ENCODE measurements around the gene EPHB2. TPM values are rescaled to one million over a fixed set of nuclear protein-coding genes. Genes with fewer than 3 reads are reported as not detected.

EPHB2 gene
- total RNA-seq, 5 donors from 2014 or later (not counting 1 experiment from before 2014, with no cell fraction given): 0.06 to 0.20 (median 0.12) TPM; not detected in 2

DNA sequence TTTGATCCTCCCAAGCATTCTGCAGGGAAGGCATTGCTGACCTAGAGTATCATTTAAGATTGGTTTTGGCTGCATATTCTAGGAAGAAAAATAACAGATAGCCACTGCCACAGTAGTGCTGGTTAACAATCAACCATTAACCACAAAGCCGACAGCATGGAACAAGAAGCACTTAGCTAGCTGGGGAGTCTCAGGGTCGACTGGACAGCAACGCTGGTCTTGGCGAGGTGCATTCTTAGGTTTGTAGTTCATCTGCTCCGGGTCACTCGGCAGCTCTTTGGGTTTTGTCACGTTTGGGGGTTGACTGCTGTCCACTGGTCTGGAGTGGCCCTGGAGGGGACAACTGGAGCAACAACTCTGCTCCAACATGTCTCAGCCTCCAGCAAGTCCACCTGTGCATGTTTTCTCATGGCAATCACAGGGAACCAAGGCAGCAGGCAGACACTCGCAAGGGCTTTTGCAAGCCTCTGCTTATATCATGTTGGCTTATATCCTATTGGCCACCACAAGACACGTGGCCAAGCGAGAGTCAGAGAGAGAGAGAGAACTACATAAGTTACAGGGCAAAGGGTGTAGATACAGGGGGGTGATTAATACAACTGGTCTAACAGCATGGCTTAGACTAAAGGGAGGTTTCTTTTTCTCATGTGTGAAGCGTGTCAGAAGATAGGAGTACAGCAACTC lies 162.5 kb downstream of the EPHB2 start:
- CTCF ChIA-PET: no interaction called here
- Mint-ChIP-seq H3K4me1 (no peaks in the 10 kb centered on the region), H3K36me3 (no peaks in the 10 kb centered on the region), H3K9me3 (no peaks in the 10 kb centered on the region), H3K27me3 (peaks cover 3 to 9% of the 10 kb centered on the region in 2 donors), H3K4me3 (no peak overlapping the region), H3K27ac (no peak overlapping the region)
- Histone ChIP-seq H3K4me1 (ENCODE audit: control insufficient read depth in 1 of 2, extremely low read depth in 1 of 2, insufficient read depth in 2 of 2, low read length in 2 of 2) (no peaks in the 10 kb centered on the region), H3K27ac (ENCODE audit: low read length) (no peak overlapping the region), H3K4me3 (ENCODE audit: control insufficient read depth in 1 of 2, extremely low read depth in 1 of 2, low read length in 1 of 2) (no peak overlapping the region), H3K9me3 (no peaks in the 10 kb centered on the region), H3K36me3 (ENCODE audit: control insufficient read depth in 2 of 2, extremely low read depth in 1 of 2, insufficient read depth in 1 of 2, low read length in 1 of 2) (no peaks in the 10 kb centered on the region), H3K27me3 (replicated peaks in 1 of 2; ENCODE audit: control insufficient read depth in 2 of 2, extremely low read depth in 1 of 2, insufficient read depth in 2 of 2, low read length in 1 of 2) (peaks cover 0 to 22% of the 10 kb centered on the region in 2 experiments)
- WGBS (ENCODE audit: insufficient coverage): 77% methylated on average over 4 of the region's 11 CpGs
- POLR2A ChIA-PET: no interaction called here
- DNase-seq: no peak
- no peak for ATAC-seq (replicated peaks in 1 of 4)

DNA sequence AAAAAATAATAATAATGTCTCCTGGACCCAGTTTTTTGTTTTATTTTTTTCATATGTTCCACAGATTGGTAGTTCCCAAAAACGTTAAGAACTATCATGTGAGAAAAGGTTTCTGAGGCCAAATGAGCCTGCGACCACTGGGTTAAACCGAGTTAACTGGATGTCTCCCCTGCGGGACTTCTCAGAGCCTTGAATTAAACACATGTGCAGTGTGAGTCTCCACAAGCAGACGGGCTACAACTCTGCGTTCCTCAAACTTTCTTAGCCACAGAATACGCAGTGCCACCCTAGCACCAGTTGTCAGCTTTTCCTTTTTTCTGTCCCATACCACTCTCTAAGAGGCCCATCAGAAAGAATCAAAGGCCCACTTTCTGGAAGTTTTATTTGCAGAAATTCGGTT lies 164.1 kb downstream of the EPHB2 start:
- no peak for ATAC-seq (replicated peaks in 1 of 4)
- H3K9me3 Mint-ChIP-seq: no peaks in the 10 kb centered on the region
- no peak overlapping the region for H3K27ac Mint-ChIP-seq
- no peaks in the 10 kb centered on the region for H3K4me1 ChIP-seq (ENCODE audit: control insufficient read depth in 1 of 2, extremely low read depth in 1 of 2, insufficient read depth in 2 of 2, low read length in 2 of 2)
- POLR2A ChIA-PET: no interaction called here
- WGBS (ENCODE audit: insufficient coverage): 84% methylated on average over 8 of the region's 8 CpGs
- H3K27ac ChIP-seq (ENCODE audit: low read length): no peak overlapping the region
- no peaks in the 10 kb centered on the region for H3K9me3 ChIP-seq
- H3K27me3 Mint-ChIP-seq: peaks cover 3 to 6% of the 10 kb centered on the region in 2 donors
- H3K4me1 Mint-ChIP-seq: no peaks in the 10 kb centered on the region
- no peak for DNase-seq
- peaks cover 0 to 27% of the 10 kb centered on the region in 2 experiments for H3K27me3 ChIP-seq (replicated peaks in 1 of 2; ENCODE audit: control insufficient read depth in 2 of 2, extremely low read depth in 1 of 2, insufficient read depth in 2 of 2, low read length in 1 of 2)
- no peaks in the 10 kb centered on the region for H3K36me3 Mint-ChIP-seq
- no peaks in the 10 kb centered on the region for H3K36me3 ChIP-seq (ENCODE audit: control insufficient read depth in 2 of 2, extremely low read depth in 1 of 2, insufficient read depth in 1 of 2, low read length in 1 of 2)
- no peak overlapping the region for H3K4me3 ChIP-seq (ENCODE audit: control insufficient read depth in 1 of 2, extremely low read depth in 1 of 2, low read length in 1 of 2)
- CTCF ChIA-PET: no interaction called here
- no peak overlapping the region for H3K4me3 Mint-ChIP-seq

DNA sequence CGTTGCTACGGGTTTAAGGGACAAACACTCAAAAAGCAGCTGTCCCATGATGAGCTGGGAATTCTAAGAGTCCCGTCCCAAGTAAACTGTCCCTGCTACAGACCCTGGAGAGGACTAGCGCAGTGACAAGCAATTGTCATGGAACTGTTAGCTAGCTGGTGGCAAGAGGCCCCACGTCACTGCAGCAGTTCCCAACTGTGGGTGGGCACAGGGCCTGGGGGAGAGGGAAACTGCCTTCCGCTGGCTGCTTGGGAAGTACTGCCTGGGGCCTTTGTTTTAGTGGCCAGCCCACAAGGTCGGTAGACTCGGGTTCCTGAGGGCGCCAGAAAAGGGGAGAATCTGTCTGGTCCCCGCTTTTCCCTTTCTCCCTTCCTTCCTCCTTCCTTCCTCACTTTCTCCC lies 164.6 kb downstream of the EPHB2 start:
- H3K36me3 ChIP-seq (ENCODE audit: control insufficient read depth in 2 of 2, extremely low read depth in 1 of 2, insufficient read depth in 1 of 2, low read length in 1 of 2): no peaks in the 10 kb centered on the region
- no peak overlapping the region for H3K27ac ChIP-seq (ENCODE audit: low read length)
- DNase-seq (no peak), ATAC-seq (replicated peaks in 1 of 4) (no peak)
- Mint-ChIP-seq H3K27me3 (peaks cover 3 to 6% of the 10 kb centered on the region in 2 donors), H3K36me3 (no peaks in the 10 kb centered on the region), H3K4me3 (no peak overlapping the region), H3K4me1 (no peaks in the 10 kb centered on the region), H3K9me3 (no peaks in the 10 kb centered on the region), H3K27ac (no peak overlapping the region)
- peaks cover 0 to 27% of the 10 kb centered on the region in 2 experiments for H3K27me3 ChIP-seq (replicated peaks in 1 of 2; ENCODE audit: control insufficient read depth in 2 of 2, extremely low read depth in 1 of 2, insufficient read depth in 2 of 2, low read length in 1 of 2)
- 66% methylated on average over 7 of the region's 10 CpGs for WGBS (ENCODE audit: insufficient coverage)
- H3K4me1 ChIP-seq (ENCODE audit: control insufficient read depth in 1 of 2, extremely low read depth in 1 of 2, insufficient read depth in 2 of 2, low read length in 2 of 2): no peaks in the 10 kb centered on the region
- CTCF ChIA-PET: no interaction called here
- POLR2A ChIA-PET: no interaction called here
- no peak overlapping the region for H3K4me3 ChIP-seq (ENCODE audit: control insufficient read depth in 1 of 2, extremely low read depth in 1 of 2, low read length in 1 of 2)
- no peaks in the 10 kb centered on the region for H3K9me3 ChIP-seq

DNA sequence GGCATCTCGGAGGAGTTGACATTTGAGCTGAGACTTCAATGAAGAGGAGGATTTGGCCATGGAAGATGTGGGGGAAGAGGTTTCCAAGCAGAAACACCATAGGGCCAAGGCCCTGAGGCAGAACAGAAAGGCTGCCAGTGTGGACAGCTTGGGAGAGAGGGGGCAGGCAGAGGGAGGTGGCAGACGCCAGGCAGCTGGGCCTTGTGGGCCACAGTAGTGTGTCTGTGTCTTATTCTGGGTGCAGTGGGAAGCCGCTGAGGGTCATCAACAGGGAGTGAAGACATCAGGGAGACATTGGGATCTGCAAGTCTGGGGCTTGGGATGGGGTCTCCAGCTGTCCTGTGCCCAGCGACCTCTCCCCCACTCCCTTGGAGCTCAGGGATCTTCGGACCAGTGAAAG lies 165.2 kb downstream of the EPHB2 start:
- CTCF ChIA-PET: no interaction called here

DNA sequence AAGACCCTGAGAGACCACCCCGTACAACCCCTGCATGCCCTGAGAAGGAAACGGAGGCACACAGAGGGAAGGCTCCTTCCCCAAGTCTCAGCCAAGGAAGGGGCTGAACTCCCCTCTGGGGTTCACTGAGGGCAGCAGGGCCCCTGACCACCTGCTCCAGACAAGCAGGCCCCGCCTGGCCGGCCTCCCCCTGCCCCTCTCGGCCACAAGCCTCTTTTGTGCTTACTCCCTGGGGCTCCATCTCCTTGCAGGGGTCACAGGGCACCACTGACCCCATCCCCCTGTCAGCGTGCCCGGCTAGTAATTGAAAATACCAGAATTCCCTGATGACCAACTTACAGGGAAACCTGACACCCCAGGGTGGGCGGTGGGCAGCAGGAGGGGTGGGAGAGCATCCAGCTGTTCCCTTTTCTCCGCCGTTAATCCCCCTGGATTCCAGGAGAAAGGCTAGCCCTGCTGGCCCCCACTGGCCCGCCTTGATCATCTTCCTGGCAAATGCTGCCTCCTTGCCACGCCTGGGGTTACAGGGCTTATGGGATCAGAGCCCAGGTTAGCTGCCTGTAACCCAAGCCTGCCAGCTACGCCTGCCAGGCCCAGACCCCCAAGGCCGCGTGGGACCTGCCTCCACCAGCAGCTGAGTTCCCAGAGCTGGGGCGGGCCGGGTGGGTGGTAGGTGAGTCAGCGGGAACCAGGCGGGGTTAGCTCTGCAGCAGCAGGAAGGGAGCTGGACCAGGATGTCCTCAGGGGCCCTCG lies 165.9 kb downstream of the EPHB2 start:
- CTCF ChIA-PET: no interaction called here
- ATAC-seq (replicated peaks in 1 of 4) (no peak), DNase-seq (no peak)
- peaks cover 0 to 6% of the 10 kb centered on the region in 2 donors for H3K27me3 Mint-ChIP-seq
- no peaks in the 10 kb centered on the region for H3K36me3 ChIP-seq (ENCODE audit: control insufficient read depth in 2 of 2, extremely low read depth in 1 of 2, insufficient read depth in 1 of 2, low read length in 1 of 2)
- H3K9me3 Mint-ChIP-seq: no peaks in the 10 kb centered on the region
- no peak overlapping the region for H3K4me3 Mint-ChIP-seq
- peaks cover 0 to 22% of the 10 kb centered on the region in 2 experiments for H3K27me3 ChIP-seq (replicated peaks in 1 of 2; ENCODE audit: control insufficient read depth in 2 of 2, extremely low read depth in 1 of 2, insufficient read depth in 2 of 2, low read length in 1 of 2)
- POLR2A ChIA-PET: no interaction called here
- H3K36me3 Mint-ChIP-seq: no peaks in the 10 kb centered on the region
- 80% methylated on average over 12 of the region's 20 CpGs for WGBS (ENCODE audit: insufficient coverage)
- H3K4me1 Mint-ChIP-seq: no peaks in the 10 kb centered on the region
- no peak overlapping the region for H3K27ac ChIP-seq (ENCODE audit: low read length)
- H3K9me3 ChIP-seq: no peaks in the 10 kb centered on the region
- H3K4me1 ChIP-seq (ENCODE audit: control insufficient read depth in 1 of 2, extremely low read depth in 1 of 2, insufficient read depth in 2 of 2, low read length in 2 of 2): no peaks in the 10 kb centered on the region
- H3K4me3 ChIP-seq (ENCODE audit: control insufficient read depth in 1 of 2, extremely low read depth in 1 of 2, low read length in 1 of 2): no peak overlapping the region
- H3K27ac Mint-ChIP-seq: no peak overlapping the region

More for the DNA sequence above, 165.2 kb downstream of the EPHB2 start:
- H3K4me3 Mint-ChIP-seq: no peak overlapping the region
- Histone ChIP-seq H3K4me1 (ENCODE audit: control insufficient read depth in 1 of 2, extremely low read depth in 1 of 2, insufficient read depth in 2 of 2, low read length in 2 of 2) (no peaks in the 10 kb centered on the region), H3K27me3 (replicated peaks in 1 of 2; ENCODE audit: control insufficient read depth in 2 of 2, extremely low read depth in 1 of 2, insufficient read depth in 2 of 2, low read length in 1 of 2) (peaks cover 0 to 22% of the 10 kb centered on the region in 2 experiments), H3K4me3 (ENCODE audit: control insufficient read depth in 1 of 2, extremely low read depth in 1 of 2, low read length in 1 of 2) (no peak overlapping the region), H3K27ac (ENCODE audit: low read length) (no peak overlapping the region), H3K9me3 (no peaks in the 10 kb centered on the region), H3K36me3 (ENCODE audit: control insufficient read depth in 2 of 2, extremely low read depth in 1 of 2, insufficient read depth in 1 of 2, low read length in 1 of 2) (no peaks in the 10 kb centered on the region)
- 91% methylated on average over 2 of the region's 5 CpGs for WGBS (ENCODE audit: insufficient coverage)
- H3K36me3 Mint-ChIP-seq: no peaks in the 10 kb centered on the region
- ATAC-seq (replicated peaks in 1 of 4) (no peak), DNase-seq (no peak)
- H3K4me1 Mint-ChIP-seq: no peaks in the 10 kb centered on the region
- H3K27ac Mint-ChIP-seq: no peak overlapping the region
- peaks cover 0 to 6% of the 10 kb centered on the region in 2 donors for H3K27me3 Mint-ChIP-seq
- POLR2A ChIA-PET: no interaction called here
- H3K9me3 Mint-ChIP-seq: no peaks in the 10 kb centered on the region

DNA sequence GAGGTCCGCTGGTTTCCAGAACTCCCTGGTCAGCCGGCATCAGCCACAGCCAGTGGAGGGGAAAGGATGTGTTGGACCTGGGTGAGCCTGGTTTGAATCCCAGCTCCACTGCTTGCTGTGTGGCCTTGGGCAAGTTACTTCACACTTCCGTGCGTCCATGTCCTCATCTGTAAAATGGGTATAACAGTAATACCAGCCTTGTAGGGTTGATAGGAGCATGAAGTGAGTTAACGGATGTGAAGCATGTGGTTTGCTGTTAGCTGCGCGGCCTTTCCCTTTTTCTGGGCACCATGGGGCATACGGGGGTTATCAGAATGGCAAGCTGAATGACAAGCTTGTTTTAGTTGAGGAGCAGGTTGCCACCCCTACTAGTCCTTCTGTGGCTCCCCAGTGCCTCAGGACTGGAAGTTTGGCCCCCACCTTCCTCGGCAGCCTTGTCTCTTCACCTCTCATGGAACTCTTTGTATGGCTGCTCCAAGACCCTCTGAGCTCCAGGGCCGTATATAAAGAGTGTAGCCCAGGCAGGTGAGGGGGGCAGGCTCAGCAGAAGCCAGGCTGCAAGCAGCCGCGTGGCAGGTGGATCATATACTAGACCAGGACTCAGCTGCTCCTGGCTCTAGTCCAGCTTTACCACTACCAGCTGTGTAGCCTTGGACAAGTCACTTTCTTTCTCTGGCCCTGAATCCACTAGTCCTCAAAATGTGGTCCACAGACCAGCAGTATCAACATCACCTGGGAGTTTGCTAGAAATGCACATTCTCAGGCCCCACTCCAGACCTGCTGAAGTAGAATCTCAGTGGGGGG lies 166.7 kb downstream of the EPHB2 start:
- H3K4me1 ChIP-seq (ENCODE audit: control insufficient read depth in 1 of 2, extremely low read depth in 1 of 2, insufficient read depth in 2 of 2, low read length in 2 of 2): no peaks in the 10 kb centered on the region
- peaks cover 0 to 6% of the 10 kb centered on the region in 2 donors for H3K27me3 Mint-ChIP-seq
- no peak overlapping the region for H3K4me3 ChIP-seq (ENCODE audit: control insufficient read depth in 1 of 2, extremely low read depth in 1 of 2, low read length in 1 of 2)
- H3K27ac ChIP-seq (ENCODE audit: low read length): no peak overlapping the region
- no peak overlapping the region for H3K27ac Mint-ChIP-seq
- H3K9me3 ChIP-seq: no peaks in the 10 kb centered on the region
- no peak overlapping the region for H3K4me3 Mint-ChIP-seq
- H3K9me3 Mint-ChIP-seq: no peaks in the 10 kb centered on the region
- POLR2A ChIA-PET: no interaction called here
- CTCF ChIA-PET: no interaction called here
- ATAC-seq (replicated peaks in 1 of 4) (no peak), DNase-seq (no peak)
- no peaks in the 10 kb centered on the region for H3K36me3 Mint-ChIP-seq
- no peaks in the 10 kb centered on the region for H3K36me3 ChIP-seq (ENCODE audit: control insufficient read depth in 2 of 2, extremely low read depth in 1 of 2, insufficient read depth in 1 of 2, low read length in 1 of 2)
- H3K27me3 ChIP-seq (replicated peaks in 1 of 2; ENCODE audit: control insufficient read depth in 2 of 2, extremely low read depth in 1 of 2, insufficient read depth in 2 of 2, low read length in 1 of 2): peaks cover 0 to 25% of the 10 kb centered on the region in 2 experiments
- H3K4me1 Mint-ChIP-seq: no peaks in the 10 kb centered on the region
- WGBS (ENCODE audit: insufficient coverage): 86% methylated on average over 8 of the region's 12 CpGs

Data from T-cell (primary cell).